SJCRH30 (cell line): ENCODE data around the gene CHCT1. TPM values are rescaled to one million over a fixed set of nuclear protein-coding genes. Genes with fewer than 3 reads are reported as not detected.

Source experiments
- total RNA-seq: library from RNA; depleted of rRNA; stranded (reverse); fragments of >200 nt; shearing (Covaris generic); gene quantifications from 2 replicates; pipeline ENCODE4 v1.2.3, GENCODE V29; 2014; rRNA removed

CHCT1 gene
- total RNA-seq, 1 experiment from 2014 or later, result not detected

Other genes with a start within 250 kb of the CHCT1 start
- 29.7 and 31.0 TPM in 2 replicates for gene USP32, start 30.4 kb upstream of the CHCT1 start, total RNA-seq
- gene APPBP2, start 103.8 kb downstream of the CHCT1 start, total RNA-seq, result 21.4 and 23.7 TPM in 2 replicates
- gene PPM1D, start 177.7 kb downstream of the CHCT1 start, total RNA-seq, result 10.8 TPM in 2 replicates